H1 (cell line): Measurements from ENCODE around the gene CACUL1. TPM values are rescaled to one million over a fixed set of nuclear protein-coding genes. Genes with fewer than 3 reads are reported as not detected.

Experiments used
- BCL11A ChIP-seq, 2 experiments: IDR thresholded peaks; one replicate each; pipeline ENCODE4 v1.6.1; 2011; ENCODE audit warnings: low read depth in 2 of 2, low read length in 2 of 2, mild to moderate bottlenecking in 2 of 2
- NANOG ChIP-seq: IDR thresholded peaks from 2 replicates; pipeline ENCODE4 v1.6.1; 2011; ENCODE audit warnings: low read length, low read depth, mild to moderate bottlenecking, inconsistent platforms; ENCODE audit not compliant: insufficient read depth, poor library complexity, severe bottlenecking
- TAF7 ChIP-seq: optimal IDR thresholded peaks from 2 replicates; pipeline ENCODE3; 2011; ENCODE audit warnings: low read depth, mild to moderate bottlenecking, inconsistent platforms, low read length, moderate library complexity, borderline replicate concordance
- TCF12 ChIP-seq: IDR thresholded peaks from 2 replicates; pipeline ENCODE4 v1.6.1; 2011; ENCODE audit warnings: low read depth, mild to moderate bottlenecking, low read length
- polyA plus RNA-seq, 7 experiments: library from polyadenylated mRNA; depleted of rRNA in 3 of 7; stranded (reverse) in 5 of 7; unstranded in 2 of 7; fragments of >200 nt in 5 of 7; fragments of 200-250 nt in 2 of 7; gene quantifications; 1 replicate in 5 of 7; 2 replicates in 1 of 7; 4 replicates in 1 of 7; pipeline versions ENCODE4 v1.2.1 to v1.2.3, GENCODE V29; 2011 to 2013; ENCODE audit warnings: missing spikeins in 2 of 7, mixed read lengths in 2 of 7
- total RNA-seq: library from RNA; stranded (reverse); fragmentation: NEBNext Ultra II Directional; extraction: Animal tissue kit (Norgen Biotek cat#: 25700); gene quantifications from 2 replicates; pipeline ENCODE4 v1.2.1, GENCODE V29; 2021

CACUL1 gene
- total and polyA plus RNA-seq, 2 of the 8 experiments (the other 6 are each of a cell fraction or from before 2014, with no cell fraction given): 6.5 to 34.2 TPM

GRCh38 chr10:118754556-118755423, at the start of gene CACUL1 (continued):
- TF ChIP-seq TAF7 (peak; percentile 95), BCL11A (IDR thresholded peaks at IDR 0.05; ENCODE audit: low read depth in 2 of 2, low read length in 2 of 2) (no peak), TCF12 (no peak), NANOG (no peak)
- TF ChIP-seq, all 59 proteins: peak for 21
